ENCODE data around the gene NANP.

DNA sequence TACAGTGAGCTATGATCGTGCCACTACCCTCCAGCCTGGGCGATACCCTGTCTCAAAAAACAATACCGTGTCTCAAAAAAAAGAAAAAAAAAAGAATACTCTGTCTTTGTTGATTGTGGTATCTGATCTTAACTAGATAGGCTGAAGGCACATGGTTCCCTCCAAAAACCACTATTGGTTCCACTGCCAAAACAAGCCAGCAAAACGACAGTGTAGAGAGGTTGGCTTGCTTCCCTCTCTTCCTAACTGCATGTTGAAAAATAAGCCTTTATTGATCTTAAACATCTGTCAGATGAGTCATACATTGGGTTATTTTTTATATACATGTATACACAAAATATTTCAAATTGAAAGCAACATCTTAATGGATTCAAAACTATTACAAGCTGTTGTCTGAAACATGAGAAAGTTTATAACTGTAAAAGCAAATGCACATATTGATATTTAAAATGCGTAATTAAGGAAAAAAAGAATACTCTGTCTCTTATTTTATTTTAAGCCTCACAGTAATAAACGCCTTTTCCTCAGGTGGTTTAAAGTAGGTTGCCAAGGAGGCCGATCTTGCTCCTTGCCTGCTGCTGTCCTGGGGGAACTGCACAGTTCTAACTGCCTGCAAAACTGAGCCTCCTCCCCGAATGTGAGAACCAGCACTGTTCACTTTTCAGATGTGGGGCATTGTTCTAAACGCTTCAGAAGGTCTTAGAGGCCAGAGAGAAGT lies 31.5 kb downstream of the NANP start:
- TF ChIP-seq, protein P1, sequence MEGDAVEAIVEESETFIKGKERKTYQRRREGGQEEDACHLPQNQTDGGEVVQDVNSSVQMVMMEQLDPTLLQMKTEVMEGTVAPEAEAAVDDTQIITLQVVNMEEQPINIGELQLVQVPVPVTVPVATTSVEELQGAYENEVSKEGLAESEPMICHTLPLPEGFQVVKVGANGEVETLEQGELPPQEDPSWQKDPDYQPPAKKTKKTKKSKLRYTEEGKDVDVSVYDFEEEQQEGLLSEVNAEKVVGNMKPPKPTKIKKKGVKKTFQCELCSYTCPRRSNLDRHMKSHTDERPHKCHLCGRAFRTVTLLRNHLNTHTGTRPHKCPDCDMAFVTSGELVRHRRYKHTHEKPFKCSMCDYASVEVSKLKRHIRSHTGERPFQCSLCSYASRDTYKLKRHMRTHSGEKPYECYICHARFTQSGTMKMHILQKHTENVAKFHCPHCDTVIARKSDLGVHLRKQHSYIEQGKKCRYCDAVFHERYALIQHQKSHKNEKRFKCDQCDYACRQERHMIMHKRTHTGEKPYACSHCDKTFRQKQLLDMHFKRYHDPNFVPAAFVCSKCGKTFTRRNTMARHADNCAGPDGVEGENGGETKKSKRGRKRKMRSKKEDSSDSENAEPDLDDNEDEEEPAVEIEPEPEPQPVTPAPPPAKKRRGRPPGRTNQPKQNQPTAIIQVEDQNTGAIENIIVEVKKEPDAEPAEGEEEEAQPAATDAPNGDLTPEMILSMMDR (IDR thresholded peaks at IDR 0.05), result no peak
- TF ChIP-seq POLR2A (IDR thresholded peaks at IDR 0.05), result no peak
